NCI-H2029 treated with DMSO at 0.1 percent for 48 hours (cell line): ENCODE measurements around the gene EPC2.

Experiments used
- DNase-seq: peaks from one replicate; lab custom pipeline; 2025; lab: John Stamatoyannopoulos, UW

Gene EPC2

DNA sequence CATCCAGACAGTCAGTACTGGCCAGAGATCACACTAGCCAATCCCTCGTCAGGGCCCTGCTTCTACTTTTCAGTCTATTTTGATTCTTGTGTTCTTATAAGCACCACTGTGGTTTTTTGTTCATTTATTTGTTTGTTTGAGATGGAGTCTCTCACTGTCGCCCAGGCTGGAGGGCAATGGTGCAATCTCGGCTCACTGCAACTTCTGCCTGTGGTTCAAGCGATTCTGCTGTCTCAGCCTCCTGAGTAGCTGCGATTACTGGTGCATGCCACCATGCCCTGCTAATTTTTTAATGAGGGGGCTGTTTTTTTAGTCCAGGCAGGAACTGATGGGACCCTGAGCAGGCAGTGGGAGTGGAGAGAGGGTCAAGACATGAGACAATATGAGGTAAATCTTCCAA is 165.5 kb downstream of the EPC2 start:
- DNase-seq, result no peak

DNA sequence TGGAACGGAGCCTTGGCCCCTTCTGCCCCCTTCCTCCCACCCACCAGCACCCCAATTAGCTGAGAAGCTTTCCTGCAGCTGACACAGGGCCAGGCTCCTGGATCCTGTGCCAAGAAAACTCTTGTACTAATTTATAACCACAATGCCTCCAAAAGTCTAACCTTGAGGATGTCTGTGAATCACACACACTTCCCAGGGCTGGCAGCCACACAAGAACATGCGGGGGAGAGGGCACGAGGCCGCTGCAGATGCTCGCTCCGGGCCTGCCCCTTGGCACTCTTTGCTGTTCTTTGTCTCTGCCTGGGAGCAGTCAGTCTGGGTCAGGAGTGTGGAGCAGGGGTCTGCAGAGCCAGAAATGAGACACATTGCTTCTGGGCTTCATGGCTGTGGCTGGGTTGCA is 167.8 kb downstream of the EPC2 start:
- no peak for DNase-seq

DNA sequence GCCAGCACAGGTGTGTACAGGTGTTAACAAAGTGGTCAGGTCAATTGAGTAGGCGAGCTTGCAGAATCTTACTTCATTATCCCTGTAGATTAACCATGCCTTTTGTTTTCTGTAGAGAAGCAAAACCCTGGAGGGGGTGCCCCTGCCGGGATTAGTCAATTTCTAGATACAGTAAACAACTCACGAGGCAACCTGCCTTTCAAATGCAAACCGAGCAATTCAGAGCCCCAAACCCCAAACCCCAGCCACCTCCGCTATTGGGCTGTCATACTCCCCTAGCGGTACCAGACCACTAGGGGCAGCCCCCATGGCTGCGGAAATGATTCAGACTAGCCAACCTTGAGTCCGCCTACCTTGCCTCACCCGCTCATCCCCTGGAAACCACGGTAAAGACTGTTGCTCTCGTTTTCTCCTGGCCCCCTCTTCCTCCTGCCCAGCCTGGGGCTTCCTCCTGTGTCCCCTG is 169.1 kb downstream of the EPC2 start:
- no peak for DNase-seq

DNA sequence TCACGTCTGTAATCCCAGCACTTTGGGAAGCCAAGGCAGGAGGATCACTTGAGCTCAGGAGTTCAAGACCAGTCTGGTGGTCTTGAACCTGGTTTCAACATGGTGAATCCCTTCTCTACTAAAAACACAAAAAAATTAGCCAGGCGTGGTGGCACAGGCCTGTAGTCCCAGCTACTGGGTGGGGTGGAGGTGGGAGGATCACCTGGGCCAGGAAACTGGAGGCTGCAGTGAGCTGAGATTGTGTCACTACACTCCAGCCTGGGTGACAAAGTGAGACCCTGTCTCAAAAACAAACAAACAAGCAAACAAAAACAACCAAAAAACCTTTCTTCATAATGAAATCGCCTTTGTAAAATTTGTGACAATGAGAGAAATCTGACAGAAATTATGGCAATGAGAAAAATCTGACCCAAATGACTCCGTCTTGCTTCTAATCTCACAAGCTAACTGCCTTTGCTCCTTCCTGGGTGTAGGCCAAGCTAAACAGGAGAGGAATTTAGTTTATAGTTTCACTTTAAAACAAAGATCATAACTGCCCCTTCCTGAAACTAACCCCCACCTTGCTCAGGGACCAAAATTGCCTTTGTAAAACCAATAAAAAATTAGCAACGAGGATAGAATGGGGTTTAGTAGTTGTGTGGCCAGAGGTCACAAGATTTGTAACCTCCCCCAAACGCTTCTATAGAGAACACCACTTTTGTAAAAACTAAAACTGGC is 169.8 kb downstream of the EPC2 start:
- no peak for DNase-seq

DNA sequence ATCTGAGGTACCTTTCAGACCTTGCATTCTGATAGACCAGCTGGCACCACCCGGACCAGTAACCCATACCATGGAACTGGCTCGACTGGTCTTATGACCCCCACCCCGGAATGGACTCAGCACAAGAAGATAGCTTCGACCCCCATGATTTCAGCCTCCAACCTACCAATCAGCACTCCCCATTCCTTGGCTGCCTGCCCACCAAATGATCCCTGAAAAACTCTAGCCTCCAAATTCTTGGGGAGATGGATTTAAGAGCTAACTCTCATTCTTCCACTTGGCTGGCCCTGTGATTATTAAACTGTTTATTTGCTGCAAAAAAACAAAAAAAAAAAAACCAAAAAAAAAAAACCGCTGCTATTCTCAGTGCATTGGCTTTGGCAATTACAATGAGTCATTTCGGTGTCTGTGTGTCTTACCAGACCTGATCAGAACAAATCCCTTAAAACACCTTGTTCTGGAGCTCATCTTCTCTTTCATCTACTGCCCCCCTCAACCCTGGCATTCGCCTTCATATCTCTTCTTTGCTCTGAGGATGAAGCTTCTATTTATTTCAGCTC is 170.4 kb downstream of the EPC2 start:
- DNase-seq, result no peak

DNA sequence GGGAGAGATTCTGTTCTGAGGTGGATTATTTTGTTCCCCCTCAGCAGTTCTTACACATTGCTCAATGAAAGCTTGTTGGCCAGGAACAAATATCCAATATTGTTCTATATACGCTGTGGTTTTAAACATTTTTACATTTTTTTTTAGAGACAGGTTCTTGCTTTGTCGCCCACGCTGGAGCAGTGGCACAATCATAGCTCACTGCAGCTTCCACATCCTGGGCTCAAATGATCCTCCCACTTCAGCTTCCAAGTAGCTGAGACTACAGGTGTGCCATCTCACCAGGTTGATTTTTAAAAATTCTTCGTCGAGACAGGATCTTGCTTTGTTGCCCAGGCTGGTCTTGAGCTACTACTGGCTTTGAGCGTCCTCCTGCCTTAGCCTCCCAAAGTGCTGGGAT is 171.6 kb downstream of the EPC2 start:
- DNase-seq, result no peak

DNA sequence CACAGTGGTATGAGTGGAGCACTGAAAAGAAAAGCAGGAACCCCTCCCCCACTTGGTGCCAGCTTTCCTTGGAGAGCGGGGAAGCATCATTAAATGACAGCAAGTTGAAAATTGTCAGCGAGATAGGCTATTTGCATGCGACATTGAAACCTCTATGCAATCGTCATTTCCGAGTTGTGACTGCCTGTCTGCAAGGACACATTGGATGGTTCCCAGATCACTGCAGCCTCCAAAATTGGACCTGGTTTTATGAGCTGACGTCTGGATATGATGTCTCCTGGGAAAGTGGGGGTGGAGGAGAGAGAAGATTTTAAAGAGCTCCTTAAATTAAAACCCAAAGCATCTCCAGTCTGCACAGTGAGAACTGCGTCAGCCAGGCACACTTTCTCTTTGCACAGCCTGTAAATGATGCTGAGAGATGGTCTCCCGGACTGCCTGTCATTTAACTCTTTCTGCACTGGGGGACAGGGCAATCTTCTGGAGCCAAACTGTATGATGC is 172.7 kb downstream of the EPC2 start:
- no peak for DNase-seq

DNA sequence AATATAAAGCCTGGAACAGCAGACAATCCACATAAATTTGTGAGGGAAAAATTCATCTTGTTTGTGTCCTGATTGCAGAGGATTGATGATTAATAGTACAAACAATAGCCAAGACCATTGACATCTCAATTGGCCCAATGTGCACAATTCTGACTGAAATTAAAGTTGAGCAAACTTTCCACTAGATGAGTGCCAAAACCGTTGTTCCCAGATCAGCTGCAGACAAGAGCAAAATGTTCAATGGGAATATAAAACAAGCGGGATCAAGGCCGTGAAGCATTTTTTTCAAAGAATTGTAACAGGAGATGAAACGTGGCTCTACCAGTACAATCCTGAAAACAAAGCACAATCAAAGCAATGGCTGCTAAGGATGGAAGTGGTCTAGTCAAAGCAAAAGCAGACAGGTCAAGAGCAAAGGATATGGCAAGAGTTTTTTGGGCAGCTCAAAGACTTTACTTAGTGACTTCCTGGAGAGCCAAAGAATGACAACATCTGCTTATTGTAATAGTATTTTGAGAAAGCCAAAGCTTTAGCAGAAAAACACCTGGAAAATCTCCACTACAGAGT is 174.6 kb downstream of the EPC2 start:
- DNase-seq, result no peak

DNA sequence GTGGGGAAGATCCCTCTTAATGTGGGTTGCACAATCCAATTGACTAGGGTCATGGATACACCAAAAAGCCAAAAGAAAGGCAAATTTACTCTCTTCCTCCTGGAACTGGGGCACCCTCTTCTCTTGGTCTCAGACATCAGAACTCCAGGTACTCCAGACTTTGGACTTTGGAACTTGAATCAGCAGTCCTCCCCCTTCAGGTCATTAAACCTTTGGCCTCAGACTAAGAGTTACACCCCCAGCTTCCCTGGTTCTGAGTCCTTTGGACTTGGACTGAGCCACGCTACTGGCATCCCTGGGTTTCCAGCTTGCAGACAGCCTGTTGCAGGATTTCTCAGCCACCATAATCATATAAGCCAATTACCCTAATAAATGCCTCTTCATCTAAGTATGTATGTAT is 179.6 kb downstream of the EPC2 start:
- no peak for DNase-seq

DNA sequence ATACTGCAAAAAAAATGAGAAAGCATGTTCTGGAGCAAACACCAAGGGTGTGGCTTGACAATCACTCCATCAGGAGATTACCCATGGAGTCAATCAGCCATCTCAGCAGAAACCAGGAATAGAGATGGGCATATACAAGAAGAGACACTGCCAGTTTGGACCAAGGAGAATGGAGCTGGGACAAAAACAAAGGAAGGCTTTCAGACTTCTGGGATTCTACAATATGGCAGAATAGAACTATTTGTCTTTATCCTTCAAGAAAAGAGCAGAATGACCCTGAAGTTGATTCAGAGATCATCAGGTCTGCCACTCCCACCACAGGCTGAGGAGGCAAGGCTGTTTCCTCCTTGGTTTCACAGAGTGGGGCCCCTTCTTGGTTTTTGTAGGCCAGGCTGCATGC is 182.2 kb downstream of the EPC2 start:
- no peak for DNase-seq

DNA sequence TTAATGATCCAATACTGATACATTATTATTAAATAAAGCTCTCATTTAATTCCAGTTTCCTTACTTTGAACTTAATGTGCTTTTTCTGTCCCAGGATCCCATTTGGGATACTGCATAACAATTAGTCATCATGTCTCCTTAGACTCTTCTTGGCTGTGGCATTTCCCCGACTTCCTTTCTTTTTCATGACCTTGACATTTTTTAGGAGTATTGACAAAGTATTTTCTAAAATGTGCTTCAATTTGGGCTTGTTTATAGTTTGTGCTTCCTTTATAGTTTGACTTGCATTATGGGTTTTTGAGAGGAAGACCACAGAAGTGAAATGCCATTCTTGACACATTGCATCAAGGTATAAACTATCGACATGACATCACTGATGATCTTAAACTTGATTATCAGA is 184.4 kb downstream of the EPC2 start:
- no peak for DNase-seq

DNA sequence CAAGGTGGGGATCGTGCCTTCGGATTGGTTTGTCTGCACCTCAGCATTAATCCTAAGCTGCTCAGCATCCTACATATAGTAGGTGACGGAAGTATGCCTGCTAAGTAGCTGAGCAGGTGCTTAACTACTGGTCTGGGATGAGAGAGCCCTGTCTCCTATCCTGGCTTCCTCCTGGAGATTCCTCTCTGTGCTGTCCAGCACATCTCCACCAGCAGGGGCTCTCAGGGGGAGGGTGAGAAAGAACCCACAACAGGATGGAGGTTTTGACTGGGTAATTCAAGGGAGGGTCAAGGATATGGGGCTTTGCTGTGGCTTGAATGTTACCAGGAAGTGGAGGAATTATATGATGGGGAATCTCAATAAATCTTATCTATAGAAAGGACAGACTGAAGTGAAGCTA is 185.1 kb downstream of the EPC2 start:
- no peak for DNase-seq

DNA sequence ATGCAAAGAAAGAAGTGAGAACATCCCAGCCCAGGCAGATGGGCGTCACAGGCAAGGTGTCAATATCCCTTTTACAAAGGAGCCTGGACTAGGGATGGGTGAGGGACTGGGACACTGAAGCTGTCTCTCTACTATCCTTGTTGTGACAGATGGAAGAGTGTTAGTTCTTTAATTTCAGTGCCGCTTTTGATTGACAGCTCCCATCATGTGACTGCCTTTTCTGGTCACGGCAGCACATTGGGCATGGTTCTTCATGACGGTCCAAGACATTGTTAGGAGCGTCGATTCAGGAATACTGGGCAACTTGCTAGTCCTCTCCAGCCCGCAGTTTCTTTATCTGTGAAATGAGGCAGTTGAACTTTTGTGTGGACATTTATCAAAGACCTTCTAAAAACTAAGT is 188.1 kb downstream of the EPC2 start:
- no peak for DNase-seq
